ENCODE results near the gene SYT8.
"Not testable (repeated sequence)": the region's sequence is repeated elsewhere in the genome, so short reads cannot be mapped to it uniquely, and the experiment has no call there.

Gene SYT8

DNA sequence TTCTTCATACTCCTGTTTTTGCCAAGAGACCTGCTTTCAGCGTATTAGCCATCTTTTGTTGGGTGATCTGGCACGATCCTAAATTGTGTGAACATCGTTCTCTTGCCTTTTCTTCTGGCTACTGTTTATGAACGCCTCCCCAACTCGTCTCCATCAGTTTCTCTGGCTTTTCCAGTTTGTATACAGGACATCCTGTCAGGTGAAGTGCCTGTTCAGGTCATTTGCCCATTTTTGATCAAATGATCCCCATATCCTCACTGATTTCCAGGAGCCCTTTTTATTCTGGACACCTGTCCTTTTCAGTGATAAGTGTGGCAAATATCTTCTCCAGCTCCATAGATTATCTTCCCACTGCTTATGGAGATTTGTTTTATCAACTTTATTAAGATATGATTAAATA, 22.5 kb upstream of the SYT8 start:
- no peaks in the 10 kb centered on the region for H3K36me3 ChIP-seq (ENCODE audit: insufficient read depth, low read length)
- no peaks in the 10 kb centered on the region for H4K20me1 ChIP-seq (ENCODE audit: insufficient read depth, low read length)
- H3K9ac ChIP-seq (ENCODE audit: low read length): no peak overlapping the region
- H3K4me1 ChIP-seq (ENCODE audit: insufficient read depth, low read length, severe bottlenecking): no peaks in the 10 kb centered on the region
- H3K27me3 ChIP-seq (ENCODE audit: insufficient read depth, low read length): peaks cover 6% of the 10 kb centered on the region; the same call in 1 of the 2 replicates
- no peaks in the 10 kb centered on the region for H3K9me2 ChIP-seq (ENCODE audit: low read depth, low read length)
- H3K4me3 ChIP-seq (ENCODE audit: low read depth, low read length, poor library complexity, severe bottlenecking): no peak overlapping the region
- no peaks in the 10 kb centered on the region for H3K79me2 ChIP-seq (ENCODE audit: insufficient read depth, low read length)
- H2AFZ ChIP-seq (ENCODE audit: low read length): no peak overlapping the region
- TF ChIP-seq, protein P1, sequence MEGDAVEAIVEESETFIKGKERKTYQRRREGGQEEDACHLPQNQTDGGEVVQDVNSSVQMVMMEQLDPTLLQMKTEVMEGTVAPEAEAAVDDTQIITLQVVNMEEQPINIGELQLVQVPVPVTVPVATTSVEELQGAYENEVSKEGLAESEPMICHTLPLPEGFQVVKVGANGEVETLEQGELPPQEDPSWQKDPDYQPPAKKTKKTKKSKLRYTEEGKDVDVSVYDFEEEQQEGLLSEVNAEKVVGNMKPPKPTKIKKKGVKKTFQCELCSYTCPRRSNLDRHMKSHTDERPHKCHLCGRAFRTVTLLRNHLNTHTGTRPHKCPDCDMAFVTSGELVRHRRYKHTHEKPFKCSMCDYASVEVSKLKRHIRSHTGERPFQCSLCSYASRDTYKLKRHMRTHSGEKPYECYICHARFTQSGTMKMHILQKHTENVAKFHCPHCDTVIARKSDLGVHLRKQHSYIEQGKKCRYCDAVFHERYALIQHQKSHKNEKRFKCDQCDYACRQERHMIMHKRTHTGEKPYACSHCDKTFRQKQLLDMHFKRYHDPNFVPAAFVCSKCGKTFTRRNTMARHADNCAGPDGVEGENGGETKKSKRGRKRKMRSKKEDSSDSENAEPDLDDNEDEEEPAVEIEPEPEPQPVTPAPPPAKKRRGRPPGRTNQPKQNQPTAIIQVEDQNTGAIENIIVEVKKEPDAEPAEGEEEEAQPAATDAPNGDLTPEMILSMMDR (IDR thresholded peaks at IDR 0.05; ENCODE audit: low read length): no peak
- no peak for TF ChIP-seq EZH2 (IDR thresholded peaks at IDR 0.05; ENCODE audit: borderline replicate concordance, low read length)
- H3K4me2 ChIP-seq (ENCODE audit: low read length): no peak overlapping the region
- no peak overlapping the region for H3K27ac ChIP-seq (ENCODE audit: low read depth, low read length, poor library complexity, severe bottlenecking)
- H3K9me3 ChIP-seq (ENCODE audit: low read length): 0 out of 2 replicates have a peak, but pooled peaks cover 3% of the 10 kb centered on the region
- no peaks in the 10 kb centered on the region for H3F3A ChIP-seq (ENCODE audit: insufficient read depth, low read length)

GRCh38 chr11:1812801-1813200, 22.0 kb upstream of the SYT8 start:
- Histone ChIP-seq H3K36me3 (ENCODE audit: insufficient read depth, low read length) (no peaks in the 10 kb centered on the region), H3K4me2 (ENCODE audit: low read length) (no peak overlapping the region), H3K79me2 (ENCODE audit: insufficient read depth, low read length) (no peaks in the 10 kb centered on the region), H3K9ac (ENCODE audit: low read length) (no peak overlapping the region), H3K4me1 (ENCODE audit: insufficient read depth, low read length, severe bottlenecking) (no peaks in the 10 kb centered on the region), H4K20me1 (ENCODE audit: insufficient read depth, low read length) (no peaks in the 10 kb centered on the region), H3K27me3 (ENCODE audit: insufficient read depth, low read length) (peaks cover 6% of the 10 kb centered on the region; the same call in 1 of the 2 replicates), H3F3A (ENCODE audit: insufficient read depth, low read length) (no peaks in the 10 kb centered on the region), H3K27ac (ENCODE audit: low read depth, low read length, poor library complexity, severe bottlenecking) (no peak overlapping the region), H3K9me2 (ENCODE audit: low read depth, low read length) (no peaks in the 10 kb centered on the region), H3K4me3 (ENCODE audit: low read depth, low read length, poor library complexity, severe bottlenecking) (no peak overlapping the region), H2AFZ (ENCODE audit: low read length) (no peak overlapping the region), H3K9me3 (ENCODE audit: low read length) (0 out of 2 replicates have a peak, but pooled peaks cover 3% of the 10 kb centered on the region)
- TF ChIP-seq EZH2 (IDR thresholded peaks at IDR 0.05; ENCODE audit: borderline replicate concordance, low read length): no peak
- TF ChIP-seq, protein P1 (IDR thresholded peaks at IDR 0.05; ENCODE audit: low read length): no peak

DNA sequence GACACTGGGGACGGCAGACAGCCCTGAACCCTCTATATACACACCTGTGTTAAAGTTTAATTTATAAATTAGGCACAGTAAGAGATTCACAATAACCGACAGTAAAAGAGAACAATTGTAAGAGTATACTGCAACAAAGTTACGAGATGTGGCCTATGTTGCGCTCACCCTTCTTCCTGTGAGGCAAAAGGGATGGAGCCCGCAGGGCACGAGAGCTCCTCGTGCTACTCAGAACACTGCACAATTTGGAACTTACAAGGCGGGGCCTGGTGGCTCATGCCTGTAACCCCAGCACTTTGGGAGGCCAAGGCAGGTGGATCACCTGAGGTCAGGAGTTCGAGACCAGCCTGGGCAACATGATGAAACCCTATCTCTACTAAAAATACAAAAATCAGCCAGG, 21.4 kb upstream of the SYT8 start:
- H4K20me1 ChIP-seq (ENCODE audit: insufficient read depth, low read length); H3K79me2 ChIP-seq (ENCODE audit: insufficient read depth, low read length); H3K4me2 ChIP-seq (ENCODE audit: low read length); H3K4me3 ChIP-seq (ENCODE audit: low read depth, low read length, poor library complexity, severe bottlenecking); H2AFZ ChIP-seq (ENCODE audit: low read length); H3K27ac ChIP-seq (ENCODE audit: low read depth, low read length, poor library complexity, severe bottlenecking); H3K36me3 ChIP-seq (ENCODE audit: insufficient read depth, low read length); H3K9me3 ChIP-seq (ENCODE audit: low read length); H3K9me2 ChIP-seq (ENCODE audit: low read depth, low read length); H3K4me1 ChIP-seq (ENCODE audit: insufficient read depth, low read length, severe bottlenecking); H3K27me3 ChIP-seq (ENCODE audit: insufficient read depth, low read length); H3F3A ChIP-seq (ENCODE audit: insufficient read depth, low read length); H3K9ac ChIP-seq (ENCODE audit: low read length): not testable (repeated sequence)

DNA sequence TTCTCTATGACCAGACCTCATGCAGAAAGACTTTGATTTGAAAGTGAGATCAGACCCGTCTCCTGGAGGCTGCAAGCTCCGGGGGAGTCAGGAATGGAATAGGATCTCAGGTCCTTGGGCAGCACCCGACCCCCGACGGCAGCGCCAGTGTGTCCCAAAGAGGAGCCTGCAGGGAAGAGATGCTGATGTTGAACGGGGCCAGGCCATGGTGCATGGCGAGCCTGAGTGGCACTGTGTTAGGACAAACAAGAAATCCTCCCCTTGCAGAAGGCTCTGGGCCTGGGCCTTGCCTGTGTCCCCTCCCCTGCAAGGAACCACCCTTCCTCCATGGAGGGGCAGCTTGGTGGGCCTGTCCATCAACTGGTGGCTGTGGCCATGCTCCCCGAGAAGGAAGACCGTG, 20.1 kb upstream of the SYT8 start:
- no peak overlapping the region for H3K9ac ChIP-seq (ENCODE audit: low read length)
- peaks cover 12% of the 10 kb centered on the region; the same call in 1 of the 2 replicates for H3K27me3 ChIP-seq (ENCODE audit: insufficient read depth, low read length)
- H3K4me2 ChIP-seq (ENCODE audit: low read length): no peak overlapping the region
- H3F3A ChIP-seq (ENCODE audit: insufficient read depth, low read length): no peaks in the 10 kb centered on the region
- no peak overlapping the region for H3K4me3 ChIP-seq (ENCODE audit: low read depth, low read length, poor library complexity, severe bottlenecking)
- H3K27ac ChIP-seq (ENCODE audit: low read depth, low read length, poor library complexity, severe bottlenecking): no peak overlapping the region
- no peaks in the 10 kb centered on the region for H3K9me3 ChIP-seq (ENCODE audit: low read length)
- H4K20me1 ChIP-seq (ENCODE audit: insufficient read depth, low read length): no peaks in the 10 kb centered on the region
- no peaks in the 10 kb centered on the region for H3K79me2 ChIP-seq (ENCODE audit: insufficient read depth, low read length)
- no peaks in the 10 kb centered on the region for H3K4me1 ChIP-seq (ENCODE audit: insufficient read depth, low read length, severe bottlenecking)
- no peaks in the 10 kb centered on the region for H3K36me3 ChIP-seq (ENCODE audit: insufficient read depth, low read length)
- no peak overlapping the region for H2AFZ ChIP-seq (ENCODE audit: low read length)
- TF ChIP-seq EZH2 (IDR thresholded peaks at IDR 0.05; ENCODE audit: borderline replicate concordance, low read length): no peak
- TF ChIP-seq, protein P1 (IDR thresholded peaks at IDR 0.05; ENCODE audit: low read length): no peak
- H3K9me2 ChIP-seq (ENCODE audit: low read depth, low read length): no peaks in the 10 kb centered on the region

Data from OCI-LY1 (cell line).